HG03159 (cell line): Measurements from ENCODE around the gene NEK7.
A peak's percentile ranks its signal among the peaks of the same experiment; 100 is the strongest.
"Not testable (repeated sequence)": the region's sequence is repeated elsewhere in the genome, so short reads cannot be mapped to it uniquely, and the experiment has no call there.

Experiments
- ATAC-seq: cut with Tn5 transposase; IDR thresholded peaks from one replicate; pipeline ENCODE4 v1.9.1; 2021; ENCODE audit warnings: mild to moderate bottlenecking, moderate library complexity; ENCODE audit not compliant: unreplicated experiment

NEK7 gene

GRCh38 chr1:198278943-198279342 lies 122.1 kb downstream of the NEK7 start:
- ATAC-seq, result no peak

- ATAC-seq, result no peak
Measured at GRCh38 chr1:198280080-198280479, 123.3 kb downstream of the NEK7 start.

- no peak for ATAC-seq
Measured at GRCh38 chr1:198281911-198282310, 125.1 kb downstream of the NEK7 start.

GRCh38 chr1:198283222-198283621 lies 126.4 kb downstream of the NEK7 start:
- ATAC-seq, result peak; percentile 68

- ATAC-seq, result no peak
Measured at GRCh38 chr1:198287916-198288315, 131.1 kb downstream of the NEK7 start.

GRCh38 chr1:198290089-198290683 lies 133.4 kb downstream of the NEK7 start:
- ATAC-seq, result no peak

GRCh38 chr1:198291036-198291435 lies 134.2 kb downstream of the NEK7 start:
- ATAC-seq, result no peak

GRCh38 chr1:198291924-198292323 lies 135.1 kb downstream of the NEK7 start:
- no peak for ATAC-seq

- ATAC-seq, result no peak
Measured at GRCh38 chr1:198295225-198295624, 138.4 kb downstream of the NEK7 start.

- no peak for ATAC-seq
Measured at GRCh38 chr1:198295971-198296370, 139.2 kb downstream of the NEK7 start.

GRCh38 chr1:198297281-198297680 lies 140.5 kb downstream of the NEK7 start:
- ATAC-seq, result no peak

GRCh38 chr1:198298640-198299039 lies 141.8 kb downstream of the NEK7 start:
- ATAC-seq, result no peak

- ATAC-seq, result no peak
Measured at GRCh38 chr1:198300451-198300850, 143.7 kb downstream of the NEK7 start.

GRCh38 chr1:198304431-198304830 lies 147.6 kb downstream of the NEK7 start:
- ATAC-seq, result no peak

- not testable (repeated sequence) for ATAC-seq
Measured at GRCh38 chr1:198314817-198315216, 158.0 kb downstream of the NEK7 start.

GRCh38 chr1:198315331-198315730 lies 158.5 kb downstream of the NEK7 start:
- ATAC-seq, result not testable (repeated sequence)

GRCh38 chr1:198316546-198317100 lies 159.8 kb downstream of the NEK7 start:
- no peak for ATAC-seq

- ATAC-seq, result peak; percentile 80
Measured at GRCh38 chr1:198318085-198318484, 161.3 kb downstream of the NEK7 start.

GRCh38 chr1:198320759-198321158 lies 164.0 kb downstream of the NEK7 start:
- no peak for ATAC-seq

GRCh38 chr1:198326232-198326631 lies 169.4 kb downstream of the NEK7 start:
- ATAC-seq, result no peak

- no peak for ATAC-seq
Measured at GRCh38 chr1:198326915-198327314, 170.1 kb downstream of the NEK7 start.

GRCh38 chr1:198328458-198329032 lies 171.7 kb downstream of the NEK7 start:
- no peak for ATAC-seq
